Thymus (tissue), 11 donors: ENCODE data around the gene TNMD. TPM values are rescaled to one million over a fixed set of nuclear protein-coding genes. Genes with fewer than 3 reads are reported as not detected.

ENCODE experiments used
- DNase-seq, 9 donors: peaks; one replicate each; pipeline ENCODE4 v3.0.0-alpha.2; 2013; ENCODE audit warnings: low spot score in 9 of 9, low read depth in 6 of 9, missing footprints in 1 of 9
- H3K27ac ChIP-seq, 2 donors: one replicate each; pipeline ENCODE4 v1.5.1; 2013; ENCODE audit warnings: control low read depth in 1 of 2, low read depth in 1 of 2, low read length in 1 of 2, mild to moderate bottlenecking in 1 of 2, moderate library complexity in 1 of 2
- H3K27me3 ChIP-seq, 2 donors: one replicate each; pipeline ENCODE4 v1.5.1; 2013; ENCODE audit warnings: low read length in 1 of 2; ENCODE audit not compliant: control insufficient read depth in 2 of 2, insufficient read depth in 1 of 2
- H3K36me3 ChIP-seq, 2 donors: one replicate each; pipeline ENCODE4 v1.5.1; 2013; ENCODE audit warnings: low read length in 1 of 2, mild to moderate bottlenecking in 1 of 2, moderate library complexity in 1 of 2; ENCODE audit not compliant: control insufficient read depth in 2 of 2, insufficient read depth in 2 of 2
- H3K4me1 ChIP-seq, 2 donors: one replicate each; pipeline ENCODE4 v1.5.1; 2013; ENCODE audit warnings: low read length in 2 of 2; ENCODE audit not compliant: control insufficient read depth in 2 of 2, insufficient read depth in 2 of 2
- H3K4me3 ChIP-seq, 2 donors: one replicate each; pipeline ENCODE4 v1.5.1; 2013; ENCODE audit warnings: low read length in 2 of 2, control low read depth in 1 of 2, mild to moderate bottlenecking in 1 of 2
- H3K9me3 ChIP-seq, 2 donors: one replicate each; pipeline ENCODE4 v1.5.1; 2013; ENCODE audit warnings: low read length in 1 of 2, mild to moderate bottlenecking in 1 of 2; ENCODE audit not compliant: control insufficient read depth in 2 of 2, insufficient read depth in 1 of 2
- WGBS: extraction: QIAGEN DNeasy Blood & Tissue Kit; methylation state at CpG from one replicate; pipeline ENCODE4 v1.1.7; 2013; 5-methylcytosine and 5-hydroxymethylcytosine counted together
- polyA plus RNA-seq: library from polyadenylated mRNA; stranded (reverse); fragments of 200-250 nt; gene quantifications from one replicate; pipeline ENCODE4 v1.2.3, GENCODE V29; 2013
- total RNA-seq: library from RNA; stranded (reverse); fragments of 120-200 nt; gene quantifications from one replicate; pipeline ENCODE4 v1.2.4, GENCODE V29; 2013
- donor health status: healthy.

The TNMD gene
- total and polyA plus RNA-seq, 2 donors: 0.57 to 1.1 TPM

GRCh38 chrX:100636321-100636991 is 51.7 kb downstream of the TNMD start, which contains the start of gene TSPAN6:
TSS of gene TSPAN6 (minus strand) at chrX:100636806. CDS start at chrX:100636694, 112 bp downstream.
- peak; percentile 54 to 93 (median 77) for DNase-seq
- no peaks in the 10 kb centered on the region for H3K9me3 ChIP-seq
- 12% methylated on average over 51 of the region's 51 CpGs for WGBS
- peak within 1 kb of the TSS; percentile 43 to 56 for H3K4me3 ChIP-seq
- peak within 1 kb of the TSS in 1 of 2 donors; percentile 37 for H3K27ac ChIP-seq
- H3K27me3 ChIP-seq: peaks cover 0 to 7% of the 10 kb centered on the region in 2 donors
- H3K36me3 ChIP-seq: no peaks in the 10 kb centered on the region
- no peaks in the 10 kb centered on the region for H3K4me1 ChIP-seq

DNA sequence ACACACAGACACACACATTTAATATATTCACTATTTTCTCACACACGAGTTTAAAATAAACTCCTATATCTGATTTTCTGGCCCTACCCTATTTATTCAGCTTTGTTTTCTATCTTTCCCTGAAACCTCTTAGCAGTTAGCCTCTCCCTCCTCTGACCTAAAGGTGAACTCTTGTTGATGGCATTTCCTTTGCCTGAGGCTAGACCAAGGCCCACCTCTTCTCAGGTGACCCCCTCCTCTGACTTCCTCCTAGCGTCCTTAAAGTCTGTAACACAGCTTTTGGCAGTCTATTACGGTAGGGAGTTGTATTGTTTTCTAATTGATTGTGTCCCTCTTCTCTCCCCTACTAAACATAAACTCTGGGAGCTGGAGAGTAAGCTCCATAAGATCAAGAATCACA is 57.6 kb downstream of the TNMD start:
- Histone ChIP-seq H3K27ac (no peak overlapping the region), H3K27me3 (no peaks in the 10 kb centered on the region), H3K4me1 (no peaks in the 10 kb centered on the region), H3K36me3 (no peaks in the 10 kb centered on the region), H3K9me3 (no peaks in the 10 kb centered on the region), H3K4me3 (no peak overlapping the region)
- DNase-seq: no peak
- 90% methylated on average over 3 of the region's 3 CpGs for WGBS

- DNase-seq: no peak
- Histone ChIP-seq H3K27me3 (no peaks in the 10 kb centered on the region), H3K9me3 (no peaks in the 10 kb centered on the region), H3K27ac (no peak overlapping the region), H3K4me3 (no peak overlapping the region), H3K36me3 (no peaks in the 10 kb centered on the region), H3K4me1 (no peaks in the 10 kb centered on the region)
- WGBS: 96% methylated on average over 11 of the region's 11 CpGs
Measured at GRCh38 chrX:100643212-100643611, 58.5 kb downstream of the TNMD start.

GRCh38 chrX:100643956-100644860 is 59.5 kb downstream of the TNMD start, which contains the start of gene SRPX2:
TSS of gene SRPX2 (plus strand) at chrX:100644199. CDS start at chrX:100646323, 2,124 bp downstream.
- Histone ChIP-seq H3K4me3 (no peak within 1 kb of the TSS), H3K27ac (peak within 1 kb of the TSS in 1 of 2 donors; percentile 52), H3K36me3 (no peaks in the 10 kb centered on the region), H3K4me1 (no peaks in the 10 kb centered on the region), H3K27me3 (no peaks in the 10 kb centered on the region), H3K9me3 (no peaks in the 10 kb centered on the region)
- DNase-seq: no peak
- 88% methylated on average over 11 of the region's 11 CpGs for WGBS

DNA sequence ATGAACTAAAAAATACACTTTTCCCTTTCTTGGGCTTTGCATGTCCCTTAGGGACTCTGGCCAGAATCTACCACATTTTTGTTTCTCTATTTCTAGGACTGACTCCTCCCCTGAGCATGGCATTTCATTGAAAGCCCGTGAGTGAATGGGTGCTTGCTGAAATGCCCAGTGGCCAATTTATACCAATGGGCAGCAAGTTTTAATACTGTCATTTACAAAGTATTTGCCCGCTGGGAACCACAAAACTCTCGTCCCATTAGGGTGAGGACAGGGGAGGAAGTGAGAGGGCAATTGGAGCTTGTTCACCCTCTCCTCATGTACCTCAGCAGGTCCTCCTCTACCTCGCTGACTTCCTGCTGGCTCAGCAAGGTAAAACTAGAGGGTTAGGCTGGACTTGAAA is 60.4 kb downstream of the TNMD start:
- Histone ChIP-seq H3K27ac (no peak overlapping the region), H3K9me3 (no peaks in the 10 kb centered on the region), H3K4me1 (no peaks in the 10 kb centered on the region), H3K36me3 (no peaks in the 10 kb centered on the region), H3K4me3 (no peak overlapping the region), H3K27me3 (no peaks in the 10 kb centered on the region)
- WGBS: 85% methylated on average over 4 of the region's 4 CpGs
- no peak for DNase-seq

- Histone ChIP-seq H3K9me3 (no peaks in the 10 kb centered on the region), H3K4me3 (no peak overlapping the region), H3K36me3 (no peaks in the 10 kb centered on the region), H3K27ac (no peak overlapping the region), H3K27me3 (no peaks in the 10 kb centered on the region), H3K4me1 (no peaks in the 10 kb centered on the region)
- 65% methylated on average over 1 of the region's 1 CpG for WGBS
- DNase-seq: no peak
Measured at GRCh38 chrX:100647095-100647494, 62.4 kb downstream of the TNMD start.

GRCh38 chrX:100647739-100648138 is 63.0 kb downstream of the TNMD start:
- H3K36me3 ChIP-seq: no peaks in the 10 kb centered on the region
- H3K4me3 ChIP-seq: no peak overlapping the region
- DNase-seq: no peak
- 88% methylated on average over 2 of the region's 2 CpGs for WGBS
- no peak overlapping the region for H3K27ac ChIP-seq
- H3K9me3 ChIP-seq: no peaks in the 10 kb centered on the region
- no peaks in the 10 kb centered on the region for H3K4me1 ChIP-seq
- H3K27me3 ChIP-seq: no peaks in the 10 kb centered on the region

DNA sequence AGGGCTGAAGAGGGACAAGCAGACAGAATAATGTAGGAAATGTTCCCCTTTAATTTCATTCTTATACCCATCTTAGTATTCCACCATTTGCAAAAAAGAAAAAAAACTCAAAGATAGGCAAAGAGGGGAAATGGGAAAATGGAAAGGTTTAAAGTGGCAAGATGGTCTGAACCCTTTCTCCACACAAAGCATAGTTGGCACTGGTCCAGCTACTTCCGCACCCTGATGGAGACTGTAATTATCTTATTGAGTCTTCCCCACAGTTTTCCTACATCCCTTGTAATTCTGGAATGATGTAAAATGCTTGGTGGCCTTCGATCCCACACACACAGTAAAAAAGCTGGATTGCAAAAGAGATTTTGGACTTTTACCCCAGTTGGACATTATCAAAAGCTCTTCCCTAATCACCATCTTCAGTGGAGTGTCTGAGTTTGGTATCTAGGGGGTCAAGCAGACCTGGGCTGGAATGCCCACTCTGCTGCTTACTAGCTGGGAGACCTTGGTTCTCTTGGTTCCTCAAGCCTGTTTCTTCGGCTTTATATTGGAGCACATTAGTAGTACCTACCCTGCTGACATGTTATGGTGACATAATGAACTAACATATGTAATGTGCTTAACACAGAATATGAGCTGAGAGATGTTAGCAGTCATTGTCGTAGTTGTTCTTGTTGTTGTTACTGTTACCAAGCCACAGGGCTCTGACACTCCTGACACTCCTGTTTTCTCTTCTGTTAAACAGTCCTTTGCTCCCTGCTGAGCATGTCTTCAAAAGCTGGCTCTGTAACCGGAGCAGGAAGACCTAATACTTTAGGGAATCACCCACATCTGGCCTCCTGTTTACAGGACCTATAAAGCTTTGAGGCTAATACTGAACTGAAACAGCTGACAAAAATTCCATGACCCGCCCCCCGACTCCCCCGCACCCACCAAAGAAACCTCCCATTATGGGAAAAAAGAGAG is 64.0 kb downstream of the TNMD start:
- Histone ChIP-seq H3K4me3 (no peak overlapping the region), H3K9me3 (no peaks in the 10 kb centered on the region), H3K27me3 (no peaks in the 10 kb centered on the region), H3K27ac (peak overlapping the region in 1 of 2 donors; percentile 7), H3K4me1 (no peaks in the 10 kb centered on the region), H3K36me3 (no peaks in the 10 kb centered on the region)
- no peak for DNase-seq
- 93% methylated on average over 8 of the region's 8 CpGs for WGBS
